Measurements from ENCODE around the gene NLRP8.

DNA sequence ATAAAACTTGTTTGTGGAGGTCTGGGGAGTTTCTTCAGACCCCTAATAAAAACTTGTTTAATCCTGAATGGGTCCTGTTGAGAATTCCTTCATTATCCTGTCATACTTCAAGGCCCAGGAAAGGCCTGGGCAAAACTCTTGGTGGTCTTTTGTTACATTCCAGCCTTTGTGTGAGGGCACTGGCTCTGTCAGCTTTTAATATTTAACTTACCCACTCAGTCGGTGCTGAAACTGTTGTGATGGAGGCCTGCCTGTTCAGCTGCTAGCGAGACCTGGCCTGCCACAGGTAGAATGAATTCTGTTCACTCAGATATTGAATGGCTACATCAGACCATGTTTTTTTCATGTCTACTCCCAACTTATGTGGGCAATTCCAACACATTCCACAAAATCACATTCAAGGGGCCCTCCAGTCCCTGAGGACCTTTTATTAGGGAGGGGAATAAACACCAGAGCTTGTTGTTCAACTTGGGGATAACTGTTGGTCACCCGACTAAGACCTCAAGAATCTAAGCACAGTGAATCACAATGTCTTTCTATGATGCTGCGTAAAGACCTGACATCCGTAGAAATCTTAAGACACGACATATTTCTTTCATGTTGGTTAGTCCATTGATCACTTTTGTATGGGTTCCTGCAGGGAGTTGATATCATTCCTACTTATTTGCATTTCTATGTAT lies 12.5 kb downstream of the NLRP8 start:
- TF ChIP-seq, protein P1, sequence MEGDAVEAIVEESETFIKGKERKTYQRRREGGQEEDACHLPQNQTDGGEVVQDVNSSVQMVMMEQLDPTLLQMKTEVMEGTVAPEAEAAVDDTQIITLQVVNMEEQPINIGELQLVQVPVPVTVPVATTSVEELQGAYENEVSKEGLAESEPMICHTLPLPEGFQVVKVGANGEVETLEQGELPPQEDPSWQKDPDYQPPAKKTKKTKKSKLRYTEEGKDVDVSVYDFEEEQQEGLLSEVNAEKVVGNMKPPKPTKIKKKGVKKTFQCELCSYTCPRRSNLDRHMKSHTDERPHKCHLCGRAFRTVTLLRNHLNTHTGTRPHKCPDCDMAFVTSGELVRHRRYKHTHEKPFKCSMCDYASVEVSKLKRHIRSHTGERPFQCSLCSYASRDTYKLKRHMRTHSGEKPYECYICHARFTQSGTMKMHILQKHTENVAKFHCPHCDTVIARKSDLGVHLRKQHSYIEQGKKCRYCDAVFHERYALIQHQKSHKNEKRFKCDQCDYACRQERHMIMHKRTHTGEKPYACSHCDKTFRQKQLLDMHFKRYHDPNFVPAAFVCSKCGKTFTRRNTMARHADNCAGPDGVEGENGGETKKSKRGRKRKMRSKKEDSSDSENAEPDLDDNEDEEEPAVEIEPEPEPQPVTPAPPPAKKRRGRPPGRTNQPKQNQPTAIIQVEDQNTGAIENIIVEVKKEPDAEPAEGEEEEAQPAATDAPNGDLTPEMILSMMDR (IDR thresholded peaks at IDR 0.05), result no peak
- TF ChIP-seq POLR2A (IDR thresholded peaks at IDR 0.05), result no peak
